ENCODE measurements around the gene VCX. TPM values are rescaled to one million over a fixed set of nuclear protein-coding genes. Genes with fewer than 3 reads are reported as not detected.
"Not testable (repeated sequence)": the region's sequence is repeated elsewhere in the genome, so short reads cannot be mapped to it uniquely, and the experiment has no call there.

Gene VCX
- total RNA-seq, result not detected
- polyA plus RNA-seq (ENCODE audit: insufficient read length in 6 of 6), result not detected
- long read RNA-seq, donor 1, result 0 reads
- long read RNA-seq, donor 2, result 0 reads
- long read RNA-seq, donor 3, result 0 reads
- long read RNA-seq, donor 4, result 0 reads
- long read RNA-seq, donor 5, result 0 reads
- long read RNA-seq, donor 6, result 0 reads
- long read RNA-seq, donor 7, result 0 reads
- long read RNA-seq, donor 8, result 0 reads
- long read RNA-seq, donor 9, result 0 reads
- long read RNA-seq, donor 10, result 0 reads
- long read RNA-seq, donor 11, result 0 reads
- long read RNA-seq, donor 12, result 0 reads

GRCh38 chrX:7842871-7843270, at the start of gene VCX:
Gene VCX (plus strand): TSS chrX:7843171. CDS start chrX:7843204, 33 bp downstream.
- H3K4me3 ChIP-seq; H3K36me3 ChIP-seq; H3K9me3 ChIP-seq; H3K27me3 ChIP-seq; intact Hi-C loops (cut with DNase I); DNase-seq; ATAC-seq; H3K27ac ChIP-seq; H3K4me1 ChIP-seq: not testable (repeated sequence)

DNA sequence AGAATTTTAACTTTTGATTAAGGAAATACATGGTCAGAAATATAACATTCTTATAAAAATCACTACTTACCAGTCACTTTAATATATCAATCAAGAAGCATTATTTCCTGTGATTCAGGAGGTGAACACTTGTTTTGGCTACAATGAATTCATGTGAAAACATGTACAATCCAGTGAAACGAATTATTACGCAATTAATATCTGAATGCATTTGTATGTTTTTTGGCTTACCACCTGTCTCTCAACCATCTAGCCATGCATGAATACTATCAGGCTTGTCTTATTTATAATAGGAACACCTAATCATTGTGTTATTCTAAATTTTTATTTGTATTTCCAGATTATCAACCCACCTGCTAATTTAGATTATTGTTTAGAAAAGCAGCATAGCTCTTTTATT, 44.6 kb upstream of the VCX start:
- H3K4me1 ChIP-seq, result no peaks in the 10 kb centered on the region
- ATAC-seq (no peak), DNase-seq (no peak)
- H3K36me3 ChIP-seq, result no peaks in the 10 kb centered on the region
- TF ChIP-seq CTCF (IDR thresholded peaks at IDR 0.05), result no peak
- intact Hi-C loops (cut with DNase I), result no loop called here
- H3K27me3 ChIP-seq, result no peaks in the 10 kb centered on the region
- H3K27ac ChIP-seq, result no peak overlapping the region
- no peak overlapping the region for H3K4me3 ChIP-seq
- no peaks in the 10 kb centered on the region for H3K9me3 ChIP-seq

- H3K36me3 ChIP-seq, result no peaks in the 10 kb centered on the region
- intact Hi-C loops (cut with DNase I), result no loop called here
- no peak for DNase-seq
- no peaks in the 10 kb centered on the region for H3K27me3 ChIP-seq
- H3K27ac ChIP-seq, result no peak overlapping the region
- no peak for TF ChIP-seq CTCF (IDR thresholded peaks at IDR 0.05)
- no peaks in the 10 kb centered on the region for H3K4me1 ChIP-seq
- no peaks in the 10 kb centered on the region for H3K9me3 ChIP-seq
- ATAC-seq, result no peak
- no peak overlapping the region for H3K4me3 ChIP-seq
These were observed 41.3 kb upstream of the VCX start for GRCh38 chrX:7801711-7802110.

GRCh38 chrX:7815166-7815805, 27.7 kb upstream of the VCX start:
- DNase-seq (no peak), ATAC-seq (no peak)
- TF ChIP-seq CTCF (IDR thresholded peaks at IDR 0.05), result no peak
- Histone ChIP-seq H3K4me3 (no peak overlapping the region), H3K36me3 (no peaks in the 10 kb centered on the region), H3K9me3 (no peaks in the 10 kb centered on the region), H3K4me1 (no peaks in the 10 kb centered on the region), H3K27ac (no peak overlapping the region), H3K27me3 (no peaks in the 10 kb centered on the region)
- intact Hi-C loops (cut with DNase I), result no loop called here

DNA sequence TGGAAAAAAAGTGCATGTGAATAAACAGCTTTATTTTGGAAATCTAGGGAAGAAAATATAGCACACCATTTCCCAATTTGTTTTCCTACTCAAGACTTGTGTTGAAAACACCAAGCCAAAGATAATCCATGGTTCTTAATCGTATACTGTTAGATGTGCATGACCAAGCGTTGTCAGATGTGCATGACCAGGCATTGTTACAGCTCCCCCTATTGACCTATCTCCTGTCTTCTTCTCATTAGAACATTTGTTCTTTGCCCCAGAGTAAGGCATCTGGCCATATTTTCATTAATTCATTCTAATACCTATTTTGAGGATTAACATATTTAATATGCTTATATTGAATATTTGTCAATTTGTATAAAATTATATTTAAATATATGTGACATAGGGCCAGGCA, 14.4 kb upstream of the VCX start:
- no peak for TF ChIP-seq CTCF (IDR thresholded peaks at IDR 0.05)
- H3K9me3 ChIP-seq, result no peaks in the 10 kb centered on the region
- no peaks in the 10 kb centered on the region for H3K4me1 ChIP-seq
- ATAC-seq (no peak), DNase-seq (no peak)
- intact Hi-C loops (cut with DNase I), result no loop called here
- no peaks in the 10 kb centered on the region for H3K36me3 ChIP-seq
- no peak overlapping the region for H3K4me3 ChIP-seq
- H3K27ac ChIP-seq, result no peak overlapping the region
- no peaks in the 10 kb centered on the region for H3K27me3 ChIP-seq
